IPS-18c (cell line): ENCODE measurements around the gene PLEKHG3.

Source experiments
- H3K4me3 ChIP-seq: 2 replicates; pipeline ENCODE4 v1.7.0; 2013; ENCODE audit warnings: low read depth, mild to moderate bottlenecking, low read length, moderate library complexity; ENCODE audit not compliant: insufficient read depth
- H3K9me3 ChIP-seq: one replicate; pipeline ENCODE4 v1.6.1; 2013; ENCODE audit warnings: mild to moderate bottlenecking, low read length, moderate library complexity; ENCODE audit not compliant: control insufficient read depth, insufficient read depth

The PLEKHG3 gene

GRCh38 chr14:64775081-64775777 lies 71.0 kb downstream of the PLEKHG3 start:
- peaks cover 9% of the 10 kb centered on the region for H3K9me3 ChIP-seq
- no peak overlapping the region for H3K4me3 ChIP-seq

GRCh38 chr14:64777461-64777860 lies 73.2 kb downstream of the PLEKHG3 start:
- no peak overlapping the region for H3K4me3 ChIP-seq
- peaks cover 9% of the 10 kb centered on the region for H3K9me3 ChIP-seq

DNA sequence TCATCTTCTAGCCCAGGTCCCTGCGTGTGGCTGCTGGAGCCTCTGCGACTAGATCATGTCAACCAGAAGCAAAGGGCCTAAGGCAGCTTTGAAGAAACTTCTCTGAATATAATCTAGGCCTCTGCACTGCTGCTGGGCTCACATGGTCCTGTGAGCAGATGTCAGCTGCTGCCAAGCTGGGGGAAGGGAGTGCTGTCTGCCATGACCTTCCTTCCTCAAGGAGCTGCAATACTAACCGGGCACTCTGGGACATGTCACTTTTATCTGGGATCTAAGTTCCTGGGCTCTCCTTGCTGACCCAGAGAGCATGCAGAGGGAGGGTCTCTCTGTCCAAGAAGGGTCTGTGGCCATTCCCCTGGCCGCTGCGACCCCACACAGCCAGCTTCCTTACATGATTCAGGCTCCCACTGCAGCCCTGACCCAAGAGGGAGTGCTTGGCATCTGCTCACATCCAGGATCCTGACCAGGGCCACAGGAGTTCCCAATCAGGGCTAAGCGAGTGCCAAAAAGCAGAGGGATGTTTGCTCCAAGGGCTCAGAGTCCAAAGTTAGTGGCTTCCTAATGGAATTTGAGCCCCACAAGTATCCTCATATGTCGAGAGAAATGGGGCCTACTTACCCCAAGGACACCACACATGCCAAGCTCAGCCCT lies 74.0 kb downstream of the PLEKHG3 start:
- Histone ChIP-seq H3K9me3 (peaks cover 9% of the 10 kb centered on the region), H3K4me3 (no peak overlapping the region)

GRCh38 chr14:64779472-64779871 lies 75.2 kb downstream of the PLEKHG3 start:
- H3K4me3 ChIP-seq = no peak overlapping the region
- peaks cover under 1% of the 10 kb centered on the region for H3K9me3 ChIP-seq

- Histone ChIP-seq H3K4me3 (no peak overlapping the region), H3K9me3 (no peaks in the 10 kb centered on the region)
Observed at GRCh38 chr14:64782196-64782595, 78.0 kb downstream of the PLEKHG3 start.

- Histone ChIP-seq H3K4me3 (no peak overlapping the region), H3K9me3 (no peaks in the 10 kb centered on the region)
Observed at GRCh38 chr14:64784006-64784405, 79.8 kb downstream of the PLEKHG3 start.

- Histone ChIP-seq H3K9me3 (no peaks in the 10 kb centered on the region), H3K4me3 (no peak overlapping the region)
Observed at GRCh38 chr14:64786296-64787149, 82.3 kb downstream of the PLEKHG3 start.

GRCh38 chr14:64787619-64788018 lies 83.4 kb downstream of the PLEKHG3 start:
- H3K4me3 ChIP-seq = no peak overlapping the region
- H3K9me3 ChIP-seq = no peaks in the 10 kb centered on the region

DNA sequence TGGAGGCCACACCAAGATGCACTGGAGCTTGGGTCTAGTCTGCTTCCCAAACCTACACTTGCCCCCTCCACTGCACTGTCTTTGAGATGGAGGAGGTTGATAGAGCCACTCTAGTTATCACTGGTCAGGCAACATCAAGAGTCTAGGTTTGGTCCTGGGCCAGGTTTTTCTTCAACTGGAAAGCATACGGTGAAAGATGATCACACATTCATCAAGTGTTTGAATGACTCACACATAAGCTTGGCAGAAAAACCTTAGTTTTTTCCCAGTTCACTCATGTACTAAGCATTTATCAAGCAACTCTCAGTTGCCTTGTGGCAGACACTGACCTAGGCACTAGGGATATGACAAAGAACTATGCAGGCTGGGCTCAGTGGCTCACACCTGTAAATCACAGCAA lies 84.5 kb downstream of the PLEKHG3 start:
- H3K4me3 ChIP-seq = no peak overlapping the region
- H3K9me3 ChIP-seq = no peaks in the 10 kb centered on the region

GRCh38 chr14:64789696-64790095 lies 85.5 kb downstream of the PLEKHG3 start:
- Histone ChIP-seq H3K9me3 (no peaks in the 10 kb centered on the region), H3K4me3 (no peak overlapping the region)

DNA sequence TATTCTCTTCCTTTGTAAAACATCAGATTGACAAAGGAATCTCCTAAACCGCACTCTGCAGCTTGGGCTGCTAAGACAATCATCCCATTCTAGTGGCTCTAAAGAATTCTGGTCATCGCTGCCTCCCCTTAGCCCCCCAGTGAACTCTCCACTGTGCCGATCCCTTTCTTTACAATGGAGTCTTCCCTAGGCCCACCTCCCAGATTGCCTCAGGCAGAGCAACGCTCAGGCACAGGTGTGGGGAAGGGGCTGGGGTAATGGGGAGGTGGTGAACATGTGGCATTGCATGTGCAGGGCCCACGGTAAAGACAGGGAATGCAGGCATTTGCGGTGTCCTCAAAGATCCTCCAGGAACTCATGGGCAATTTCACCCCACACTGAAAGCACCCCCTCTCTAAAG lies 86.3 kb downstream of the PLEKHG3 start:
- H3K4me3 ChIP-seq = no peak overlapping the region

GRCh38 chr14:64792231-64792630 lies 88.0 kb downstream of the PLEKHG3 start:
- no peak overlapping the region for H3K4me3 ChIP-seq

More for the DNA sequence above, 86.3 kb downstream of the PLEKHG3 start:
- H3K9me3 ChIP-seq = no peaks in the 10 kb centered on the region

GRCh38 chr14:64792871-64793560 lies 88.8 kb downstream of the PLEKHG3 start:
- H3K9me3 ChIP-seq = no peaks in the 10 kb centered on the region
- H3K4me3 ChIP-seq = no peak overlapping the region

More at GRCh38 chr14:64792231-64792630, 88.0 kb downstream of the PLEKHG3 start:
- H3K9me3 ChIP-seq = no peaks in the 10 kb centered on the region

GRCh38 chr14:64795211-64795610 lies 91.0 kb downstream of the PLEKHG3 start:
- no peaks in the 10 kb centered on the region for H3K9me3 ChIP-seq
- no peak overlapping the region for H3K4me3 ChIP-seq

- Histone ChIP-seq H3K4me3 (no peak overlapping the region), H3K9me3 (no peaks in the 10 kb centered on the region)
Observed at GRCh38 chr14:64795921-64796320, 91.7 kb downstream of the PLEKHG3 start.

- H3K4me3 ChIP-seq = no peak overlapping the region
- no peaks in the 10 kb centered on the region for H3K9me3 ChIP-seq
Observed at GRCh38 chr14:64796369-64796768, 92.1 kb downstream of the PLEKHG3 start.

DNA sequence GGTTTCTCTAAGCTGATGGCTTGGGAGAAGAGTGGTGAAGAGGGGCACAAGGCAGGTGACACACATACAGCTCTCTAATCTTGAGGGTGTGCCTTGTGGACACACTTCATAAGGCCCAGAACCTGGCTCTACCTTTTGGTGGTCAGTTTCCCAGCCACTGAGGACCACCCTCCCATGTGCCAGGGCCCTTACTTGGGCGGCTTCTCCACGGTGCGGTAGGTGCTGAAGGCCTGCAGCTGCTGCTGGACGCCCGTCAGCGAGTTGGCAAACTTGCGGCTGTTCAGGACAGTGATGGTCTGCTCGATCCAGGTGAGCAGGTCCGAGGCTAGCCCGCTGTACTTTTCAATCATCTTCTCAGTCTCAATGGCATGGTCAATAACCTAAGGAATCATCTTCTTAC lies 95.3 kb downstream of the PLEKHG3 start:
- Histone ChIP-seq H3K9me3 (no peaks in the 10 kb centered on the region), H3K4me3 (no peak overlapping the region)
